ENCODE results near the gene PADI1. TPM values are rescaled to one million over a fixed set of nuclear protein-coding genes. Genes with fewer than 3 reads are reported as not detected.
A peak's percentile ranks its signal among the peaks of the same experiment; 100 is the strongest.
"Not testable (repeated sequence)": the region's sequence is repeated elsewhere in the genome, so short reads cannot be mapped to it uniquely, and the experiment has no call there.

Gene PADI1
- total RNA-seq, 4 donors from 2014 or later: 2.1 TPM; not detected in 3

GRCh38 chr1:17235135-17235885 is 30.4 kb downstream of the PADI1 start:
- 92% methylated on average over 9 of the region's 9 CpGs for WGBS

GRCh38 chr1:17236779-17237560 is 32.0 kb downstream of the PADI1 start:
- peak; percentile 95 for DNase-seq (ENCODE audit: extremely low spot score)
- H3K9me3 ChIP-seq: no peaks in the 10 kb centered on the region
- 25% methylated on average over 10 of the region's 18 CpGs for WGBS
- peaks cover 0 to 6% (median 2%) of the 10 kb centered on the region in 4 donors for H3K4me1 ChIP-seq
- TF ChIP-seq EP300 (IDR thresholded peaks at IDR 0.05) (no peak), POLR2AphosphoS5 (IDR thresholded peaks at IDR 0.05) (no peak), POLR2A (IDR thresholded peaks at IDR 0.05; ENCODE audit: low read depth) (no peak), CTCF (IDR thresholded peaks at IDR 0.05) (peak; percentile 78 to 94 (median 83))
- H3K27ac ChIP-seq (replicated peaks in 1 of 4): no peak overlapping the region
- H3K27me3 ChIP-seq: peaks cover 0 to 37% (median 0%) of the 10 kb centered on the region in 4 donors
- no peaks in the 10 kb centered on the region for H3K36me3 ChIP-seq
- intact Hi-C loops (cut with DNase I): loop anchor here (1.0 kb wide), 1 partner anchor 112 kb away; no protein-coding TSS in a partner anchor
- no peak overlapping the region for H3K4me3 ChIP-seq

More at GRCh38 chr1:17235135-17235885, 30.4 kb downstream of the PADI1 start:
- TF ChIP-seq POLR2A (IDR thresholded peaks at IDR 0.05; ENCODE audit: low read depth): no peak
- no peak for TF ChIP-seq CTCF (IDR thresholded peaks at IDR 0.05)
- TF ChIP-seq POLR2AphosphoS5 (IDR thresholded peaks at IDR 0.05): no peak
- TF ChIP-seq EP300 (IDR thresholded peaks at IDR 0.05): no peak
- Histone ChIP-seq H3K4me3 (no peak overlapping the region), H3K36me3 (no peaks in the 10 kb centered on the region), H3K27ac (replicated peaks in 1 of 4) (no peak overlapping the region), H3K9me3 (no peaks in the 10 kb centered on the region), H3K27me3 (peaks cover 0 to 31% (median 0%) of the 10 kb centered on the region in 4 donors), H3K4me1 (peaks cover 0 to 6% (median 2%) of the 10 kb centered on the region in 4 donors)
- no peak for DNase-seq (ENCODE audit: extremely low spot score)
- intact Hi-C loops (cut with DNase I): no loop called here

- 73% methylated on average over 4 of the region's 4 CpGs for whole genome bisulfite sequencing
Observed at GRCh38 chr1:17237561-17237903, 32.6 kb downstream of the PADI1 start.

GRCh38 chr1:17239420-17239819 is 34.5 kb downstream of the PADI1 start:
- 0% methylated on average over 1 of the region's 1 CpG for WGBS
- H3K36me3 ChIP-seq: no peaks in the 10 kb centered on the region
- no peak overlapping the region for H3K27ac ChIP-seq (replicated peaks in 1 of 4)
- no peak overlapping the region for H3K4me3 ChIP-seq
- TF ChIP-seq EP300 (IDR thresholded peaks at IDR 0.05): no peak
- TF ChIP-seq CTCF (IDR thresholded peaks at IDR 0.05): no peak
- no peak for TF ChIP-seq POLR2A (IDR thresholded peaks at IDR 0.05; ENCODE audit: low read depth)
- TF ChIP-seq POLR2AphosphoS5 (IDR thresholded peaks at IDR 0.05): no peak
- H3K9me3 ChIP-seq: no peaks in the 10 kb centered on the region
- H3K4me1 ChIP-seq: peaks cover 0 to 4% (median 0%) of the 10 kb centered on the region in 4 donors
- H3K27me3 ChIP-seq: peaks cover 0 to 34% (median 0%) of the 10 kb centered on the region in 4 donors
- no peak for DNase-seq (ENCODE audit: extremely low spot score)
- intact Hi-C loops (cut with DNase I): no loop called here

More at GRCh38 chr1:17237561-17237903, 32.6 kb downstream of the PADI1 start:
- TF ChIP-seq POLR2A (IDR thresholded peaks at IDR 0.05; ENCODE audit: low read depth): no peak
- no peak for TF ChIP-seq CTCF (IDR thresholded peaks at IDR 0.05)
- TF ChIP-seq EP300 (IDR thresholded peaks at IDR 0.05): no peak
- no peak for TF ChIP-seq POLR2AphosphoS5 (IDR thresholded peaks at IDR 0.05)
- H3K27ac ChIP-seq (replicated peaks in 1 of 4): no peak overlapping the region
- no peak for DNase-seq (ENCODE audit: extremely low spot score)
- H3K9me3 ChIP-seq: no peaks in the 10 kb centered on the region
- H3K4me3 ChIP-seq: no peak overlapping the region
- no peaks in the 10 kb centered on the region for H3K36me3 ChIP-seq
- intact Hi-C loops (cut with DNase I): loop anchor here (1.0 kb wide), 1 partner anchor 112 kb away; no protein-coding TSS in a partner anchor
- peaks cover 0 to 6% (median 2%) of the 10 kb centered on the region in 4 donors for H3K4me1 ChIP-seq
- peaks cover 0 to 41% (median 0%) of the 10 kb centered on the region in 4 donors for H3K27me3 ChIP-seq

- H3K9me3 ChIP-seq; DNase-seq (ENCODE audit: extremely low spot score); H3K4me3 ChIP-seq; H3K4me1 ChIP-seq; H3K27ac ChIP-seq (replicated peaks in 1 of 4); intact Hi-C loops (cut with DNase I); H3K36me3 ChIP-seq: not testable (repeated sequence)
- H3K27me3 ChIP-seq: peaks cover 0 to 34% (median 0%) of the 10 kb centered on the region in 4 donors
- 58% methylated on average over 20 of the region's 28 CpGs for WGBS
Observed at GRCh38 chr1:17241011-17241779, 36.3 kb downstream of the PADI1 start.

GRCh38 chr1:17241780-17242074 is 36.8 kb downstream of the PADI1 start:
- H3K9me3 ChIP-seq; H3K27ac ChIP-seq (replicated peaks in 1 of 4); H3K4me1 ChIP-seq; H3K36me3 ChIP-seq; H3K4me3 ChIP-seq; DNase-seq (ENCODE audit: extremely low spot score); intact Hi-C loops (cut with DNase I): not testable (repeated sequence)
- H3K27me3 ChIP-seq: peaks cover 0 to 30% (median 0%) of the 10 kb centered on the region in 4 donors
- 76% methylated on average over 11 of the region's 11 CpGs for whole genome bisulfite sequencing
